Activated T-cell treated with anti-CD3 and anti-CD28 coated beads, Interleukin-2, amount 50 U/mL, for 72 hours (primary cell): ENCODE results near the gene TRIM6. TPM values are rescaled to one million over a fixed set of nuclear protein-coding genes. Genes with fewer than 3 reads are reported as not detected.
"Not testable (repeated sequence)": the region's sequence is repeated elsewhere in the genome, so short reads cannot be mapped to it uniquely, and the experiment has no call there.

Experiments used
- ATAC-seq, 2 donors: fragments of 150-1000 bp; cut with Tn5 transposase; replicated peaks in 1 of 2; 2 replicates each; pipeline ENCODE4 v1.10.0; 2021; ENCODE audit warnings: moderate library complexity in 2 of 2, mild to moderate bottlenecking in 1 of 2
- DNase-seq, 2 donors: peaks; one replicate each; pipeline ENCODE4 v3.0.0; 2021 to 2022; ENCODE audit warnings: mixed read lengths in 1 of 2
- H3K27ac Mint-ChIP-seq: one replicate; pipeline ENCODE4 v1.8.0; 2022; ENCODE audit warnings: mild to moderate bottlenecking, moderate library complexity, mixed read lengths
- H3K27me3 Mint-ChIP-seq: one replicate; pipeline ENCODE4 v1.8.0; 2022; ENCODE audit warnings: low read depth, mixed read lengths
- H3K36me3 Mint-ChIP-seq, 2 donors: one replicate each; pipeline ENCODE4 v1.8.0; 2022; ENCODE audit warnings: mixed read lengths in 2 of 2, mild to moderate bottlenecking in 1 of 2; ENCODE audit not compliant: insufficient read depth in 2 of 2
- H3K4me1 Mint-ChIP-seq: one replicate; pipeline ENCODE4 v1.8.0; 2022; ENCODE audit warnings: low read depth, mixed read lengths
- H3K4me3 Mint-ChIP-seq, 2 donors: one replicate each; pipeline ENCODE4 v1.8.0; 2022; ENCODE audit warnings: mild to moderate bottlenecking in 2 of 2, mixed read lengths in 2 of 2, moderate library complexity in 2 of 2
- H3K9me3 Mint-ChIP-seq, 2 donors: one replicate each; pipeline ENCODE4 v1.8.0; 2022; ENCODE audit warnings: mixed read lengths in 2 of 2
- total RNA-seq, 2 donors: library from RNA; stranded (reverse); gene quantifications; one replicate each; pipeline ENCODE4 v1.2.3, GENCODE V29; 2022

The TRIM6 gene
- total RNA-seq, 2 donors from 2014 or later: 1.6 TPM; not detected in 1

DNA sequence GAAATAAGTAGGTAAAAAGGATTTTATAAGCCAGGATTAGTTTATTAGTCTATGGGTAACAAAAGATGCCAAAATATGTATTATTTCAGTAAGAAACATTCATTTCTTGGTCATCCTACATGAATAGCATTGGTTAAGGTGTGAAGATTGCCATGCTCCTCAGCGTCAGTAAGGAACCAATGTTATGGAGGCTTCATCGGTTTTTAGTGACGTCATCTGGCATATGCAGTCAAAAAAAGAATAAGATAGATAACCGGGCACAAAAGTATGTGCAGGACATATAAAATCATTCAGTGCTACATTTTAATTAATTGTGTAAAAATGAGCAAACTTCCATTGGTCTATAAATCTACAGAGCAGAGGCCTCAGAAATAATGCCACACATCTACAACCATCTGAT, 59.0 kb downstream of the TRIM6 start:
- ATAC-seq (no peak), DNase-seq (no peak)
- H3K9me3 Mint-ChIP-seq: peaks cover 0 to 3% of the 10 kb centered on the region in 2 donors
- no peak overlapping the region for H3K4me3 Mint-ChIP-seq
- no peaks in the 10 kb centered on the region for H3K27me3 Mint-ChIP-seq
- no peaks in the 10 kb centered on the region for H3K4me1 Mint-ChIP-seq
- H3K27ac Mint-ChIP-seq: no peak overlapping the region
- peaks cover 3 to 14% of the 10 kb centered on the region in 2 donors for H3K36me3 Mint-ChIP-seq

DNA sequence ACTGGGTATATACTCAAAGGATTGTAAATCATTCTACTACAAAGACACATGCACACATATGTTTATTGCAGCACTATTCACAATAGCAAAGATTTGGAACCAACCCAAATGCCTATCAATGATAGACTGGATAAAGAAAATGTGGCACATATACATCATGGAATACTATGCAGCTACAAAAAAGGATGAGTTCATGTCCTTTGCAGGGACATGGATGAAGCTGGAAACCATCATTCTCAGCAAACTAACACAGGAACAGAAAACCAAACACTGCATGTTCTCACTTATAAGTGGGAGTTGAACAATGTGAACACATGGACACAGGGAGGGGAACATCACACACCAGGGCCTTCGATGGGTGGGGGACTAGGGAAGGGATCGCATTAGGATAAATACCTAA, 60.5 kb downstream of the TRIM6 start:
- not testable (repeated sequence) for DNase-seq, H3K27me3 Mint-ChIP-seq, H3K27ac Mint-ChIP-seq, H3K4me3 Mint-ChIP-seq, H3K9me3 Mint-ChIP-seq, ATAC-seq, H3K4me1 Mint-ChIP-seq
- H3K36me3 Mint-ChIP-seq: peaks cover 3 to 14% of the 10 kb centered on the region in 2 donors

DNA sequence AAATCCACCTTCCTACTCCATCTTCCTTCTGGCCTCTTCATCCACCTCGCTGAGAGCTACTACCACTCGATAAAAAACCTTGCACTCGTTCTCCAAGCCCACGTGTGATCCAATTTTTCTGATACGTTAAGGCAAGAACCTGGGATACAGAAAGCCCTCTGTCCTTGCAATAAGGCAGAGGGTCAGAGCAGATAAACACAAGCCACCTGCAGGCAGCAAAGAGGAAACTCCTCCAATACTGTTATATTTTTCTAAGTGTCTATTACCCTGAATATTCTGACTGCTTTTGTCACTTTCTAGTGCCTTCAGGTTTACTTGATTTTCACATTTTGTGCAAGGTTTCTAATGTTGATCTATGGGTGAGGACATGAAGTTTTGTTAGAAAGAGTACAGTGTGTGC, 61.9 kb downstream of the TRIM6 start:
- Mint-ChIP-seq H3K36me3 (peaks cover 2 to 9% of the 10 kb centered on the region in 2 donors), H3K4me3 (no peak overlapping the region), H3K27me3 (no peaks in the 10 kb centered on the region), H3K27ac (no peak overlapping the region), H3K9me3 (peaks cover 0 to 2% of the 10 kb centered on the region in 2 donors), H3K4me1 (no peaks in the 10 kb centered on the region)
- ATAC-seq (no peak), DNase-seq (no peak)

Other genes starting within 250 kb of the TRIM6 start
- not detected for gene OR51B6, start 245.1 kb upstream of the TRIM6 start, total RNA-seq
- gene OR51M1, start 212.8 kb upstream of the TRIM6 start, total RNA-seq: not detected
- gene OR51Q1, start 174.5 kb upstream of the TRIM6 start, total RNA-seq: not detected
- not detected for gene OR51I1, start 155.1 kb upstream of the TRIM6 start, total RNA-seq
- not detected for gene OR51I2, start 147.3 kb upstream of the TRIM6 start, total RNA-seq
- gene OR52D1, start 108.0 kb upstream of the TRIM6 start, total RNA-seq: not detected
- gene UBQLN3, start 86.7 kb upstream of the TRIM6 start, total RNA-seq: not detected
- under 1 TPM in 1 of 2 donors, not detected in 1; 0.30 TPM for gene UBQLNL, start 79.9 kb upstream of the TRIM6 start, total RNA-seq
- not detected for gene OR52H1, start 48.1 kb upstream of the TRIM6 start, total RNA-seq
- not detected for gene OR52B6, start 15.8 kb upstream of the TRIM6 start, total RNA-seq
- gene TRIM34, start 28.4 kb downstream of the TRIM6 start, total RNA-seq: 10 to 100 TPM in 1 of 2 donors, 1 to 10 TPM in 1; 9.0 to 10.7 TPM
- gene TRIM5, start 88.4 kb downstream of the TRIM6 start, total RNA-seq: 10 to 100 TPM; 12.9 to 19.4 TPM
- 100 to 1,000 TPM; 159 to 180 TPM for gene TRIM22, start 93.2 kb downstream of the TRIM6 start, total RNA-seq
- under 1 TPM; 0.24 to 0.56 TPM for gene OR56B1, start 139.8 kb downstream of the TRIM6 start, total RNA-seq
- gene OR52N4, start 157.6 kb downstream of the TRIM6 start, total RNA-seq: 1 to 10 TPM; 1.4 to 2.4 TPM
- not detected for gene OR52N5, start 186.7 kb downstream of the TRIM6 start, total RNA-seq
- gene OR52N1, start 194.6 kb downstream of the TRIM6 start, total RNA-seq: under 1 TPM in 1 of 2 donors, not detected in 1; 0.23 TPM
- not detected for gene OR52N2, start 212.3 kb downstream of the TRIM6 start, total RNA-seq
- gene OR52E6, start 245.3 kb downstream of the TRIM6 start, total RNA-seq: not detected